Measurements from ENCODE around the gene HPX.

The HPX gene

GRCh38 chr11:6475936-6476335, 35.1 kb upstream of the HPX start:
- no peak for DNase-seq (ENCODE audit: extremely low spot score)
- no peak for TF ChIP-seq NFRKB (IDR thresholded peaks at IDR 0.05)
- no peak for TF ChIP-seq FOXM1 (IDR thresholded peaks at IDR 0.05; ENCODE audit: borderline replicate concordance)
- TF ChIP-seq BHLHE40 (IDR thresholded peaks at IDR 0.05; ENCODE audit: borderline replicate concordance) = no peak
- TF ChIP-seq SUZ12 (IDR thresholded peaks at IDR 0.05) = no peak
- TF ChIP-seq ZNF384 (IDR thresholded peaks at IDR 0.05) = no peak
- TF ChIP-seq FOXK2 (IDR thresholded peaks at IDR 0.05) = no peak
- no peak for TF ChIP-seq TARDBP (IDR thresholded peaks at IDR 0.05)
- TF ChIP-seq FOXA1 (IDR thresholded peaks at IDR 0.05) = no peak
- TF ChIP-seq ARNT (IDR thresholded peaks at IDR 0.05) = no peak
- TF ChIP-seq CTBP1 (IDR thresholded peaks at IDR 0.05; ENCODE audit: borderline replicate concordance) = no peak
- TF ChIP-seq SP1 (IDR thresholded peaks at IDR 0.05) = no peak
- no peak for TF ChIP-seq PKNOX1 (IDR thresholded peaks at IDR 0.05)
- no peak for TF ChIP-seq L3MBTL2 (conservative IDR thresholded peaks at IDR 0.05)
- POLR2A ChIA-PET = interaction anchor here (1.0 to 2.8 kb wide), 3 partner anchors 21 to 97 kb away, joined by 3 to 9 read pairs (median 6); partner anchors contain the start of gene APBB1
- CTCF ChIA-PET = interaction anchor here (0.8 to 1.4 kb wide), 4 partner anchors 28 to 218 kb away, joined by 3 to 7 read pairs (median 4); partner anchors contain the start of gene SMPD1

- ChIA-PET POLR2A (interaction anchor here (0.8 to 2.8 kb wide), 5 partner anchors 20 to 208 kb away, joined by 3 to 9 read pairs (median 3); partner anchors contain the start of genes APBB1, MRPL17 and SMPD1), CTCF (interaction anchor here (0.8 to 1.2 kb wide), 4 partner anchors 27 to 219 kb away, joined by 3 to 7 read pairs (median 4); partner anchors contain the start of gene SMPD1)
- DNase-seq (ENCODE audit: extremely low spot score) = no peak
- TF ChIP-seq SUZ12 (IDR thresholded peaks at IDR 0.05) = no peak
- no peak for TF ChIP-seq SP1 (IDR thresholded peaks at IDR 0.05)
- no peak for TF ChIP-seq CTBP1 (IDR thresholded peaks at IDR 0.05; ENCODE audit: borderline replicate concordance)
- TF ChIP-seq TARDBP (IDR thresholded peaks at IDR 0.05) = no peak
- no peak for TF ChIP-seq ARNT (IDR thresholded peaks at IDR 0.05)
- no peak for TF ChIP-seq ZNF384 (IDR thresholded peaks at IDR 0.05)
- no peak for TF ChIP-seq ELF4 (IDR thresholded peaks at IDR 0.05)
- TF ChIP-seq FOXK2 (IDR thresholded peaks at IDR 0.05) = no peak
- no peak for TF ChIP-seq L3MBTL2 (conservative IDR thresholded peaks at IDR 0.05)
- TF ChIP-seq HDGF (IDR thresholded peaks at IDR 0.05; ENCODE audit: borderline replicate concordance) = no peak
- TF ChIP-seq PKNOX1 (IDR thresholded peaks at IDR 0.05) = no peak
- TF ChIP-seq FOXA1 (IDR thresholded peaks at IDR 0.05) = no peak
- no peak for TF ChIP-seq FOXM1 (IDR thresholded peaks at IDR 0.05; ENCODE audit: borderline replicate concordance)
- no peak for TF ChIP-seq BHLHE40 (IDR thresholded peaks at IDR 0.05; ENCODE audit: borderline replicate concordance)
- no peak for TF ChIP-seq LEF1 (IDR thresholded peaks at IDR 0.05; ENCODE audit: borderline replicate concordance)
Observed at GRCh38 chr11:6474806-6475500, 34.2 kb upstream of the HPX start.

- ChIA-PET CTCF (no interaction called here), POLR2A (interaction anchor here (0.8 to 2.8 kb wide), 3 partner anchors 55 to 209 kb away, joined by 3 to 9 read pairs (median 3); partner anchors contain the start of genes APBB1, MRPL17 and SMPD1)
- no peak for DNase-seq (ENCODE audit: extremely low spot score)
- no peak for TF ChIP-seq LEF1 (IDR thresholded peaks at IDR 0.05; ENCODE audit: borderline replicate concordance)
- no peak for TF ChIP-seq L3MBTL2 (conservative IDR thresholded peaks at IDR 0.05)
- TF ChIP-seq ARNT (IDR thresholded peaks at IDR 0.05) = no peak
- no peak for TF ChIP-seq ELF4 (IDR thresholded peaks at IDR 0.05)
- no peak for TF ChIP-seq SP1 (IDR thresholded peaks at IDR 0.05)
- no peak for TF ChIP-seq ZNF384 (IDR thresholded peaks at IDR 0.05)
- TF ChIP-seq BHLHE40 (IDR thresholded peaks at IDR 0.05; ENCODE audit: borderline replicate concordance) = no peak
- TF ChIP-seq FOXM1 (IDR thresholded peaks at IDR 0.05; ENCODE audit: borderline replicate concordance) = no peak
- TF ChIP-seq SUZ12 (IDR thresholded peaks at IDR 0.05) = no peak
- no peak for TF ChIP-seq FOXA1 (IDR thresholded peaks at IDR 0.05)
- no peak for TF ChIP-seq PKNOX1 (IDR thresholded peaks at IDR 0.05)
- no peak for TF ChIP-seq FOXK2 (IDR thresholded peaks at IDR 0.05)
- TF ChIP-seq HDGF (IDR thresholded peaks at IDR 0.05; ENCODE audit: borderline replicate concordance) = no peak
- TF ChIP-seq TARDBP (IDR thresholded peaks at IDR 0.05) = no peak
- TF ChIP-seq NFRKB (IDR thresholded peaks at IDR 0.05) = no peak
- TF ChIP-seq CTBP1 (IDR thresholded peaks at IDR 0.05; ENCODE audit: borderline replicate concordance) = no peak
Observed at GRCh38 chr11:6474413-6474792, 33.6 kb upstream of the HPX start.

- DNase-seq (ENCODE audit: extremely low spot score) = peak; percentile 91
- ChIA-PET POLR2A (interaction anchor here (0.8 to 2.8 kb wide), 3 partner anchors 55 to 210 kb away, joined by 3 to 9 read pairs (median 3); partner anchors contain the start of genes APBB1 and MRPL17), CTCF (interaction anchor here (1.3 to 2.0 kb wide), 2 partner anchors 30 to 94 kb away, joined by 3 to 7 read pairs; no protein-coding TSS in a partner anchor)
- TF ChIP-seq CTBP1 (IDR thresholded peaks at IDR 0.05; ENCODE audit: borderline replicate concordance) (no peak), SP1 (IDR thresholded peaks at IDR 0.05) (no peak), FOXK2 (IDR thresholded peaks at IDR 0.05) (no peak), ZNF384 (IDR thresholded peaks at IDR 0.05) (no peak), SUZ12 (IDR thresholded peaks at IDR 0.05) (no peak), LEF1 (IDR thresholded peaks at IDR 0.05; ENCODE audit: borderline replicate concordance) (no peak), BHLHE40 (IDR thresholded peaks at IDR 0.05; ENCODE audit: borderline replicate concordance) (no peak), L3MBTL2 (conservative IDR thresholded peaks at IDR 0.05) (no peak), TARDBP (IDR thresholded peaks at IDR 0.05) (no peak), HDGF (IDR thresholded peaks at IDR 0.05; ENCODE audit: borderline replicate concordance) (no peak), ARNT (IDR thresholded peaks at IDR 0.05) (no peak), FOXM1 (IDR thresholded peaks at IDR 0.05; ENCODE audit: borderline replicate concordance) (no peak), ELF4 (IDR thresholded peaks at IDR 0.05) (no peak), NFRKB (IDR thresholded peaks at IDR 0.05) (no peak), PKNOX1 (IDR thresholded peaks at IDR 0.05) (no peak), FOXA1 (IDR thresholded peaks at IDR 0.05) (no peak)
Observed at GRCh38 chr11:6473451-6474412, 32.9 kb upstream of the HPX start, which contains the start of gene TRIM3. TRIM3 (minus strand) TSS chr11:6473941; CDS start chr11:6465695, 8,246 bp downstream.
